Caki2 (cell line): ENCODE measurements around the gene AGAP1. TPM values are rescaled to one million over a fixed set of nuclear protein-coding genes. Genes with fewer than 3 reads are reported as not detected.
"Not testable (repeated sequence)": the region's sequence is repeated elsewhere in the genome, so short reads cannot be mapped to it uniquely, and the experiment has no call there.

Experiments used
- DNase-seq: peaks from one replicate; pipeline ENCODE4 v3.0.0-alpha.2; 2015; ENCODE audit warnings: low read depth
- in situ Hi-C: cut with HindIII; loops from 2 replicates; pipeline ENCODE4 v1.10.0; 2016; ENCODE audit warnings: low sequenced_read_pairs, low pct_unique_long_range_greater_than_20kb, mixed read lengths
- total RNA-seq: library from RNA; depleted of rRNA; stranded (reverse); fragments of >200 nt; shearing (Covaris generic); gene quantifications from 2 replicates; pipeline ENCODE4 v1.2.3, GENCODE V29; 2014; ENCODE audit warnings: low replicate concordance

AGAP1 gene
- total RNA-seq, 1 experiment from 2014 or later, result 5.3 TPM

DNA sequence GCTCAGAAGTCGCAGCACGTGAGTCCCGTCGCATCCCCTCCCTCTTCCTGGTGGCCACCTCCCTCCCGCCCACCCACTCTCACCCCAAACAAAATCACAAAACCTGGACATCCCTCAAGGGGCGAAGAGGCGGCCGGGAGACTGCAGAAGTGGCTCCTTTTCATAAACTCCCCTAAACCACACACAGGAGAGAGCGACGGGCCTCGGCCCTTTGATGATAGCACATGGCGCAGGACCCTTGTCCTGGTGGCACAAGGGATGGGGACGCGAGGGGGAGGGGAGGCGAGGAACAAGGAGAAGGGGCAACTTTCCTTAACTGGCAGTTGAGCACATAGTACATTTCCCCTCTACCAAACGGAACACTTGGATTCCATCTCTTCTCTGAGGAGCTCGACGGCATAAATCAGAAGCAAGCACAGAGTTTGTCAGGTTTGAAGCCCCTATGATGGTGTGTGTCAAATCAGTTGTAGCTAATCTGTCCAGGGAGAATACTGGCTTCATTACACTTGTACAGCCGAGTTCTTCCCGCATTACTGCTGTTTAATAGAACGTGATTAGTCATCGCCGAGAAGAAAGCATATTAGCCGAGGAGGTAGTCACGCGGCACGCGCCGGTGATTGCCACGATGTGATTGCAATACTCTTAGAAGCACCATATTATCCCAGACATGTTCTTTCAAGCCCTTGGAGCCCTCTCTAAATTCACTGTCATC, 630.5 kb downstream of the AGAP1 start:
- DNase-seq, result no peak
- in situ Hi-C loops, result no loop called here

DNA sequence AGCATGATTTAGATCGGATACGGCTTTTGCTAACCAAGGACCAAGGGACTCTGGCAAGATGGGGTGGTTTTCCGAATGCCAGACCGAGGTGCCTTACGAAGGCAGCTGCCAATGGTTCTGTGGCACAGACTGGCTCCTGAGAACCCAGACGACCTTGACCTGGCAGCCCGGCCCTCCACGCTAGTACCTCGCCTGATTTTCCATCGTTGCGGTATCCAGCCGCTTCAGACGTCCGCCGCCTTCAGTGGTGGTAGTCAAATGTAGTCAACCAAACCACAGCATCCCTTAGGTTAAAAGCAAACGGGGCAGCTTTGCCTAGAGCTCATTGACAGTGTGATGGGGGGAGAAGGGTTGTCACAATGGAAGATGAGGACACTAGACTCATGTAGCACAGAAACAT, 631.7 kb downstream of the AGAP1 start:
- DNase-seq, result no peak

GRCh38 chr2:236127010-236127409, 633.2 kb downstream of the AGAP1 start:
- DNase-seq, result no peak
- in situ Hi-C loops, result no loop called here

More for the DNA sequence above, 631.7 kb downstream of the AGAP1 start:
- in situ Hi-C loops, result no loop called here

- DNase-seq, result no peak
- in situ Hi-C loops, result no loop called here
Measured at GRCh38 chr2:236128321-236128720, 634.5 kb downstream of the AGAP1 start.

- in situ Hi-C loops, result no loop called here
- DNase-seq, result no peak
Measured at GRCh38 chr2:236129935-236130334, 636.1 kb downstream of the AGAP1 start.

DNA sequence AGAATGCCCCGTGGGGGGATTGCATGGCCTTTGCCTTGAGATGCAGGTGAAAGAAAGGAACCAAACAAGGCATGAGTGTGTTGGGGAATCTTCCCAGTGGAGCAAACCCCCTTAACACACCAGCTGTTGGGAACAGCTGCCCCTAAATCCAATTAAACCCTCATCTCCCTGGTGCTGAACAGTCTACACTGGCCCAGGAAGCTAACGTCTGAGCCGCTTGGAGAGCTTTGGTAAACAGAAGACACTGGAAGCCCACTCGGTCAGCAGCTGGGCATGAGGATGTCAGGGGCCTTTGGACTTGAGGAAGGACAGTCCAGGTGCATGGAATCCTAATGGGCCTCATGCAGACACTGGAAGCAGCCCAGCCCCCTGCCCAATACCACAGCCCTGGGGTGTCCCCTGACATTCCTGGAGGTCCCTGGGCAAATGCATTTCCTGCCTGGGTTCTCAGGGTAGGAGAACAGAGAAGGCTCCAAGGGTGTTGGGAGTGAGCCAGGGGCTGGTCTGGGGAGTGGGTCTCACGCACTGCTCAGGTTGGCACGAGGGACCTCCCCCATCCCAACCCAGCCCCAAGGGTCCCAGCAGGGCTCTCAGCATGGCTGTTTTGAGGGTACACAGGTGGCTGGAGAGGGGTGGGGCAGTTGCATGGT, 636.6 kb downstream of the AGAP1 start:
- in situ Hi-C loops, result no loop called here
- DNase-seq, result no peak

- no peak for DNase-seq
- in situ Hi-C loops, result no loop called here
Measured at GRCh38 chr2:236131073-236131692, 637.3 kb downstream of the AGAP1 start.

DNA sequence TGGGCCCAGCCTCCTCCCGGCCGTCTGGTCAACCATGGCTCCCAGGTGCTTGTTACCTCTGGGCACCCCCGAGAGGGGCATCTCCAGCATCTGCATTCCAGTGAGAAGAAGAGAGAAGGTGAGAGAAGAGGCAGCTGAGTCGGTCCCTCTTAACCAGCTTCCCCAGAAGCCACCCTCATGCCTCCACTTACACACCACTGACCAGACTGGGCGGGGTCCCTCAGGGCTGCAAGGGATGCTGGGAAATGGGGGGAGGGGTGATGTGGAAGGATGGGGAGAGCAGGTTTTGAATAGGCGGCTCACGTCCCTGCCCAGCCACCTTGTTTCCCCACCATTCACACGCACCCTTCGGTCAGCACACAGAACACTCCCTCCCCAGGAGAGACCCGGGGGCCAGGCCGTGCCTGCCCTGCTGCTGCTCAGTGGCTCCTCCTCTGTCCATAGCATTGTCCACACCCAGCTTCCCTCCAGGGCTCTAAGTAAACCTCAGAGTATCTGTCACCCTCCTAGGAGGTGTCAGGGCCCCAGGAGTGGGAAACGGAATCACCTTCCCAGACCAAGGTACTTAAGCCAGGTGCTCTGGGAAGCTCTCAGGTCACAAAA, 639.7 kb downstream of the AGAP1 start:
- in situ Hi-C loops, result no loop called here
- DNase-seq, result no peak

GRCh38 chr2:236136538-236136937, 642.7 kb downstream of the AGAP1 start:
- DNase-seq, result no peak
- in situ Hi-C loops, result no loop called here

- DNase-seq, result no peak
- in situ Hi-C loops, result no loop called here
Measured at GRCh38 chr2:236137066-236137465, 643.2 kb downstream of the AGAP1 start.

DNA sequence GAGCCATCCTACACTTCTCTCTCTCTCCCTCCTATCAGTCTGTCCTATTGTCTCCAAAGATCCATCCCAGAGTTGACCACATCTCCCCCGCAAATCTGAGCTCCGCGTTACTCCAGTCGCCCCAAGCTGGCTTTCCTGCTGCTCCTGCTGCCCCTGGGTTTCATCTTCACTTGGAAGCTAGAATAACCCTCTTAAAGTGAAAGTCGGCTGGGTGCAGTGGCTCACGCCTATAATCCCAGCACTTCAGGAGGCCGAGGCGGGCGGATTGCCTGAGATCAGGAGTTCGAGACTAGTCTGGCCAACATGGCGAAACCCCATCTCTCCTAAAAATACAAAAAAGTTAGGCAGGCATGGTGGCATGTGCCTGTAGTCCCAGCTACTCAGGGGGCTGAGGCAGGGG, 647.8 kb downstream of the AGAP1 start:
- DNase-seq, in situ Hi-C loops: not testable (repeated sequence)

DNA sequence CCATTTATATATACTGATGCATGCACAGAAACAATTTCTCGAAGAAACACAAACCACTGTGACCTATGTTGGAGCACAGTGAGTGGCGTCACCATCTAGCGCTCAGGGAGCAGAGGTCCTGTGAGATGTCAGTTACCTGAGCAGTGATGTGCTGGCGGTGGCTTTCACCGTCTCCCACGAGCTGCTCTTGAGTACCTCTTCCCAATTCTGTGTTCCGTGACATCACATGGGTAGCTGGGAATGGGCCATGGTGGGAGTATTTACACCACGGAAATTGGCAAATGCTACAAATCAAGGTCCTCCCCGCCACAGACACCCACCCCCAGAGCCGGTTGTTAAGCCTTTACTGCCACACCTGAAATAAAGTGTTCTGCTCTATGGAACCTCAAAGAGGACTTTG, 650.0 kb downstream of the AGAP1 start:
- in situ Hi-C loops, result no loop called here
- DNase-seq, result no peak

DNA sequence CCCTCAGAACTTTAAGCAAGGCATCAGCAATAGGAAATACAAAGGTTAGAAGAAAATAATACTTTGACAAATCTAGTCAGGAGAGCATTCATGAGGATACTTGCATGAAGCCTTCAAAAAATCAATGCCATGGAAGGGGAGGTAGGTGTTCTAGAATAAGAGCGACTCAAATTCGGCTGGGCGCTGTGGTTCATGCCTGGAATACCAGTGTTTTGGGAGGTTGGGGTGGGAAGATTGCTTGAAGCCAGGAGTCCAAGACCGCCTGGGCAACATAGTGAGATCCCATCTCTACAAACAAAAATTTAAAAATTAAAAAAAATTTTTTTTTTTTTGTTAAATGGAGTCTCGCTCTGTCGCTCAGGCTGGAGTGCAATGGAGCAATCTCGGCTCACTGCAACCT, 652.6 kb downstream of the AGAP1 start:
- in situ Hi-C loops, result no loop called here
- DNase-seq, result no peak

GRCh38 chr2:236155406-236155805, 661.6 kb downstream of the AGAP1 start:
- in situ Hi-C loops, result no loop called here
- DNase-seq, result no peak

GRCh38 chr2:236156095-236156859, 662.4 kb downstream of the AGAP1 start:
- in situ Hi-C loops, result no loop called here
- DNase-seq, result no peak

GRCh38 chr2:236156860-236157194, 663.0 kb downstream of the AGAP1 start:
- in situ Hi-C loops, result no loop called here
- no peak for DNase-seq

DNA sequence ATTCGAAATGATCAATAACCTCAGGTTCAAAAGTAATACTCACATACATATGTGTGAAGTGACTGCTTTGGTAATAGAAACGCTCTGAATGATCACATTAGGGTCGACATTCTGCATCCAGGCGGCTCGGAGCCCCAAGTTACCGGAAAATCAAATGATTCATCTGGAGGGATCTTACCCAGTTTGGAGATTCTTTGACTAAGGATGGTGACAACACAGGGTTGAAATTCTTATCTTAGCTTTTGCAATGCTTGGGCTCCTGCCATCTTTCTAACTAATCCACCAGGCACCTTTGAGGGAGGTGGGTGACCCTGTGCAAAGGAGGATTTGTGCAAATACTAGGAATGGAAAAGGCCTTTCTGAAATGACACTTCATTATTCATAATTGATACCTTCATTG, 663.5 kb downstream of the AGAP1 start:
- in situ Hi-C loops, result no loop called here
- no peak for DNase-seq

DNA sequence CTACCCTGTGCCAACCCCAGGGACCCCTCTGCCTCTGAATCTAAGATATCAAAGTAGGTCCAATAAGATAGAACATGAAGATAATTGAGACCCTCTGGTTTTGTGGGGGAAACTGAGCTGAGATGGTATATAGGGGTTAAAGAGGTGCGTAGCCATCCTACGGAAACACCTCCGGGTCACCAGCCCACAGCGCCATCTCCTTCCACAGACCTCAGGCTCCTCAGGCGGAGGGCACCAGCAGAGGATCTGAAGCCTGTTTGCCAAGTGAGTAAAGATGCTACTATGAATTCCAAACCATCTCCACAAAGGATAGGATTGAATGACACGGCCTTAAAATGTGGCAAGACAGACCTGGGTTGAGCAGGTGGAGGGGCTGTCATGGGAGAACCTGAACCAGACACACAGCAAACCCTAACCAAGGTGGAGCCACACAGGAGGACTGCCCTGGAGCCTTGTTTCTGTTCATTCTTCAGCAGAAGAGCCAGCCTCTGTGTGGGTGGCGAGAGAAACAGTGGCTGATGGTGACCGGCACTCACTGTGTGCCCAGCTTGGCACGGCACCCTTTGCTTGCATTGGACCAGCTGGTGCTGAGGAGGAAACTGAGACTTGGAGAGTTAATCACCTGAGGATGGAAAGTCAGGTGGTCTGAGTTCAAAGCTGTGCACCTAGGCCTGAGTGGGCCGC, 664.1 kb downstream of the AGAP1 start:
- in situ Hi-C loops, result no loop called here
- no peak for DNase-seq
